Measurements from ENCODE around the gene ODAD4.
A peak's percentile ranks its signal among the peaks of the same experiment; 100 is the strongest.
"Not testable (repeated sequence)": the region's sequence is repeated elsewhere in the genome, so short reads cannot be mapped to it uniquely, and the experiment has no call there.

The ODAD4 gene

DNA sequence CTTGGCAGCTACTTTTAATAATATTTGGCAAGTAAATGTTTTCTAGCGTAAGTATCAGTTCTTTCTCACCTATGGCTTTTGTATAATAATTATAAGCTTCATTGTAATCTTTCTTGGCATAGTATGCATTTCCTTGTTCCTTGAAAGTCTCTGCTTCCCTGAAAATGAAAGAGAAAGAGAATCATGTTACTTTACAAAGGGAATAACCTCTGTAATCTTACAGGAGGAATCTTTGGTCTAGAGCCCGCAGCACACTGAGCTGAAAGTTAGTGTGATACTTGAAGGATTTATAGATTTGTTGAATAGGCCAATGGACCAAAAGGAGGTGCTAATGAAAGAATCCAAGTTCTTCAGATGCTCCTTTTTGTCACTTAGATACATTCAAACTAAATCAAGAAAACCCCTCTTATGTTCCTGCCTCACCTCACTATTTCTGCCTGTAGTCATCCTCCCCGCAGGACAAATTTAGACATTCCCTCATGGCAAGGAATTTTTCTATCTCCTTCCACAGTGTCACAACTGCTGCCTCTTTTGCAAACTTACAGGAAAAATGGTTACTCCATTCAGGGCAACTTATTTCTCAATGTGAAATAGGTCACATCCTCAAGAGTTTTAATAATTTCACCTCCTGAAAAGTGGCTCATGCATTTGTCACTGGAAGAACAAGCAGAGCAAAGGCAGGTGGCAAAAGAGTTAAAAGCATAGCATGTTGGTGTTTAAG, 70.2 kb downstream of the ODAD4 start:
- DNase-seq (ENCODE audit: low read depth, low spot score), result no peak

DNA sequence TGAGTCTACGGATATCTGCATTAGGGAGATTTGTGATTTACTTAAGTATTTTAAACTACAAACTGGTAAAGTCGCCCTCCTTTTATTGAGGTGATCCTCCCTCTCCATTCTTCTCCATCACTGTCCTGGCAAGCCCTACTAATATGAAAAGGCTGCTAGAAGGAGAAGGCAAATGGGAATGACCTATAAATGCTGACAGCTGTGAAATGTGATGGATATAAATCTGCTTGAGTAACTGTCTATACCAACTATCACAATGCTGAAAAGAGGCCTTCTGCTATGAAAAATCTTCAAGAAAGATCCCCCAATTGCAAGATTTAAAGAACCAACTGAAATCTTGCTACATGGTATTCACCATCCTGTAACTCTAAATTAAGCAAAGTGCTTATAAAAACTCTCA, 71.3 kb downstream of the ODAD4 start:
- no peak for DNase-seq (ENCODE audit: low read depth, low spot score)

- DNase-seq (ENCODE audit: low read depth, low spot score), result no peak
These were observed 71.9 kb downstream of the ODAD4 start for GRCh38 chr17:42002175-42002791.

GRCh38 chr17:42002792-42003301, 72.4 kb downstream of the ODAD4 start:
- DNase-seq (ENCODE audit: low read depth, low spot score), result no peak

DNA sequence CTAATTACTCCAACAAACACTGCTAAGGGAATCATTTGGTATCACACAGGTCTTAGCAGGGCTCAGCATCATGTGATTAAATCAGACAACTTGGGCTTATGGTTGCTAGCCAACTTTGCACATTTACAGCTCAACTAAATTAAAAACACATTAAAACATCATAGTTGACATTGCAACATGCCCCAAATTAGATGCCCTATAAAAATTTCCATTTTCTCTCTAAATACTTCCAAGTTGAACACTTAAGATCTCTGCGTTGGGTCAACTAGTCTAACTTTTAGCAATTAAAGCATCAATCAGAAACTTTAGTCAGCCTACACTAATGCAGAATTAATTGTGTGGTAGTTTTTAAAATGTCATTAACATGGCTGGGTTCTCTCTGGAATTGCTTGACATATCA, 74.7 kb downstream of the ODAD4 start:
- no peak for DNase-seq (ENCODE audit: low read depth, low spot score)

- DNase-seq (ENCODE audit: low read depth, low spot score), result no peak
These were observed 78.8 kb downstream of the ODAD4 start for GRCh38 chr17:42009170-42009569.

DNA sequence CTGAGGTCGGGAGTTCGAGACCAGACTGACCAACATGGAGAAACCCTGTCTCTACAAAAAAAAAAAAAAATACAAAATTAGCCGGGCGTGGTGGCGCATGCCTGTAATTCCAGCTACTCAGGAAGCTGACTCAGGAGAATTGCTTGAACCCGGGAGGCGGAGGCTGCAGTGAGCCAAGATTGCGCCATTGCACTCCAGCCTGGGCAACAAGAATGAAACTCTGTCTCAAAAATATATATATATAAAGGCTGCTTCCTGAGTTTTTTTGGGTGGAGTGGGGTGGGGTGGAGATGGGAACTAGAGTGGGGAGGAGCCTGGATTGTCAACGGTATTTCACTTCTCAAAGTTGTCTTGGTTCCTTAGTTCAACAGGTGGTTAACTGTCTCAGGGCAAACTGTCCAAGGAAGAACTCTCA, 79.9 kb downstream of the ODAD4 start:
- DNase-seq (ENCODE audit: low read depth, low spot score), result not testable (repeated sequence)

- DNase-seq (ENCODE audit: low read depth, low spot score), result peak; percentile 34
These were observed 80.6 kb downstream of the ODAD4 start for GRCh38 chr17:42010898-42011516.

GRCh38 chr17:42012363-42012762, 81.9 kb downstream of the ODAD4 start:
- DNase-seq (ENCODE audit: low read depth, low spot score), result peak; percentile 61

DNA sequence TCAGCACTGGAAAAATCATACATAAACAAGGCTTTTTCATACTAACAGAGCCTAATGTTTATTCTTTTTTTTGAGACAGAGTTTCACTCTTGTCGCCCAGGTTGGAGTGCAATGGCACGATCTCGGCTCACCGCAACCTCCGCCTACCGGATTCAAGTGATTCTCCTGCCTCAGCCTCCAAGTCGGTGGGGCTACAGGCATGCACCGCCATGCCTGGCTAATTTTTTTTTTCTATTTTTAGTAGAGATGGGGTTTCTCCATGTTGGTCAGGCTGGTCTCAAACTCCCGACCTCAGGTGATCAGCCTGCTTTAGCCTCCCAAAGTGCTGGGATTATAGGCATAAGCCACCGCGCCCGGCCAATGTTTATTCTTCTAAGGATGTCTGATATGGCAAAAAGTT, 83.3 kb downstream of the ODAD4 start:
- not testable (repeated sequence) for DNase-seq (ENCODE audit: low read depth, low spot score)
